OCI-LY3 (cell line): Measurements from ENCODE around the gene TGFB1.

ENCODE experiments used
- EZH2phosphoT487 ChIP-seq: fragments of 200-600 bp; shearing (Covaris generic); IDR thresholded peaks from 2 replicates; pipeline ENCODE4 v1.6.1; 2018; ENCODE audit warnings: antibody characterized with exemption, mixed run types, low read depth
- TF ChIP-seq, protein P1 (sequence below): fragments of 200-600, 300-600 bp; sonication (generic); IDR thresholded peaks from 2 replicates; pipeline ENCODE4 v1.5.1; 2014; ENCODE audit warnings: antibody characterized with exemption, low read length, low read depth

DNA sequence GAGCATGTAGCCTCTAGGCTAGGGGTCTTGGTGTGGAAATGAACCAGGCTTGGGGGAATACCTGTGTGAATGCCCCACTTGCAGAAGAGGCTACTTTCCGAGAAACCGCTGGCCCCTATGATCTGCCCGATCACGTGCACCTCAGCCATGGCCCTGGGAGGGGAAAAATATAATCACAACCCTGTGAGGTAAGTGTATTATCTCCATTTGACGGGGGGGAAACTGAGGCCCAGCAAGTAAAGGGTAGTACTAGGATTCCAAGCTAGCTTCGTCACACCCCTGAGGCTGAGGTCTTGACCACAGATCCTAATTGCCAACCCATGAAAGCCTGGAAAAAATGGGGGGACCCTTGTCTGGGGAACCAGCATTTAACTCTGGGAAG lies 9.6 kb upstream of the TGFB1 start:
- TF ChIP-seq, protein P1, sequence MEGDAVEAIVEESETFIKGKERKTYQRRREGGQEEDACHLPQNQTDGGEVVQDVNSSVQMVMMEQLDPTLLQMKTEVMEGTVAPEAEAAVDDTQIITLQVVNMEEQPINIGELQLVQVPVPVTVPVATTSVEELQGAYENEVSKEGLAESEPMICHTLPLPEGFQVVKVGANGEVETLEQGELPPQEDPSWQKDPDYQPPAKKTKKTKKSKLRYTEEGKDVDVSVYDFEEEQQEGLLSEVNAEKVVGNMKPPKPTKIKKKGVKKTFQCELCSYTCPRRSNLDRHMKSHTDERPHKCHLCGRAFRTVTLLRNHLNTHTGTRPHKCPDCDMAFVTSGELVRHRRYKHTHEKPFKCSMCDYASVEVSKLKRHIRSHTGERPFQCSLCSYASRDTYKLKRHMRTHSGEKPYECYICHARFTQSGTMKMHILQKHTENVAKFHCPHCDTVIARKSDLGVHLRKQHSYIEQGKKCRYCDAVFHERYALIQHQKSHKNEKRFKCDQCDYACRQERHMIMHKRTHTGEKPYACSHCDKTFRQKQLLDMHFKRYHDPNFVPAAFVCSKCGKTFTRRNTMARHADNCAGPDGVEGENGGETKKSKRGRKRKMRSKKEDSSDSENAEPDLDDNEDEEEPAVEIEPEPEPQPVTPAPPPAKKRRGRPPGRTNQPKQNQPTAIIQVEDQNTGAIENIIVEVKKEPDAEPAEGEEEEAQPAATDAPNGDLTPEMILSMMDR, result no peak
- no peak for TF ChIP-seq EZH2phosphoT487
